Pericardium fibroblast (primary cell): ENCODE results near the gene MYH1. TPM values are rescaled to one million over a fixed set of nuclear protein-coding genes. Genes with fewer than 3 reads are reported as not detected.

Source experiments
- total RNA-seq: library from RNA; depleted of rRNA; stranded (reverse); fragments of >200 nt; gene quantifications from 2 replicates; pipeline ENCODE4 v1.2.3, GENCODE V29; 2015

Gene MYH1
- 0.09 TPM in 1 of 2 replicates, not detected in the other for total RNA-seq

GRCh38 chr17:10518271-10519037, at the start of gene MYH1:
Gene MYH1 (minus strand): TSS chr17:10518542. CDS start chr17:10516642, 1,900 bp downstream.

GRCh38 chr17:10549096-10549842, 30.9 kb upstream of the MYH1 start, which contains the start of gene MYH2:
Gene MYH2 (minus strand): TSS chr17:10549658. CDS start chr17:10547920, 1,738 bp downstream.

DNA sequence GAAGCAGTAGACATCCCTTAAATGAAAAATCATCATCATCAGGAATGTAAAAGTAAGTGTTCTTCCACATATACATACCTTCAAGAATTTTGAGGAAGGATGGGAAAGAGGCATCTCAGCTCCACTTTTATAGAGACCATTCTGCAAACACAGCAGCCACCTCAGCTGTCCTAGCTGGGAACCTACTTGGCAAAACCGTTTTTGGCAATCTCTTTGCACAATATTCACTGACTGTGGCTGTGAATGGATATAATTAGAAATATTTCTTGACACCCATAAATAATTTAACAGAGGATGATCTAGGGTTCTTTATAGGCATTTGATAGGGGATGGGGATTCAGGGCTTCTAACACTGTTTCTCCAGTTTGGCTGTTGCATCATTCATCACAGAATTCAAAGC, 48.9 kb downstream of the MYH1 start, which contains the start of gene MYH4:
MYH4 (minus strand) TSS at position 101 of the 400 bp plus-strand sequence. CDS start 2,814 bp downstream, outside the sequence.

Other genes starting within 250 kb of the MYH1 start
- under 0.01 and 0.47 TPM in 2 replicates for gene MYH13, start 145.5 kb downstream of the MYH1 start, total RNA-seq
- 4.1 TPM in 1 of 2 replicates, not detected in the other for gene MYH8, start 96.6 kb downstream of the MYH1 start, total RNA-seq
- not detected in 2 replicates for gene MYH4, start 49.0 kb downstream of the MYH1 start, total RNA-seq
- 3.5 TPM in 1 of 2 replicates, not detected in the other for gene MYH2, start 31.1 kb upstream of the MYH1 start, total RNA-seq
- 1.3 and 31.8 TPM in 2 replicates for gene MYH3, start 138.8 kb upstream of the MYH1 start, total RNA-seq
- gene SCO1, start 179.0 kb upstream of the MYH1 start, total RNA-seq: 22.9 and 25.4 TPM in 2 replicates
- gene ADPRM, start 179.1 kb upstream of the MYH1 start, total RNA-seq: 6.9 and 18.3 TPM in 2 replicates
- 1.5 and 5.1 TPM in 2 replicates for gene TMEM220, start 211.5 kb upstream of the MYH1 start, total RNA-seq